ENCODE data around the gene PUM1. TPM values are rescaled to one million over a fixed set of nuclear protein-coding genes. Genes with fewer than 3 reads are reported as not detected.
A peak's percentile ranks its signal among the peaks of the same experiment; 100 is the strongest.

PUM1 gene, protein sequence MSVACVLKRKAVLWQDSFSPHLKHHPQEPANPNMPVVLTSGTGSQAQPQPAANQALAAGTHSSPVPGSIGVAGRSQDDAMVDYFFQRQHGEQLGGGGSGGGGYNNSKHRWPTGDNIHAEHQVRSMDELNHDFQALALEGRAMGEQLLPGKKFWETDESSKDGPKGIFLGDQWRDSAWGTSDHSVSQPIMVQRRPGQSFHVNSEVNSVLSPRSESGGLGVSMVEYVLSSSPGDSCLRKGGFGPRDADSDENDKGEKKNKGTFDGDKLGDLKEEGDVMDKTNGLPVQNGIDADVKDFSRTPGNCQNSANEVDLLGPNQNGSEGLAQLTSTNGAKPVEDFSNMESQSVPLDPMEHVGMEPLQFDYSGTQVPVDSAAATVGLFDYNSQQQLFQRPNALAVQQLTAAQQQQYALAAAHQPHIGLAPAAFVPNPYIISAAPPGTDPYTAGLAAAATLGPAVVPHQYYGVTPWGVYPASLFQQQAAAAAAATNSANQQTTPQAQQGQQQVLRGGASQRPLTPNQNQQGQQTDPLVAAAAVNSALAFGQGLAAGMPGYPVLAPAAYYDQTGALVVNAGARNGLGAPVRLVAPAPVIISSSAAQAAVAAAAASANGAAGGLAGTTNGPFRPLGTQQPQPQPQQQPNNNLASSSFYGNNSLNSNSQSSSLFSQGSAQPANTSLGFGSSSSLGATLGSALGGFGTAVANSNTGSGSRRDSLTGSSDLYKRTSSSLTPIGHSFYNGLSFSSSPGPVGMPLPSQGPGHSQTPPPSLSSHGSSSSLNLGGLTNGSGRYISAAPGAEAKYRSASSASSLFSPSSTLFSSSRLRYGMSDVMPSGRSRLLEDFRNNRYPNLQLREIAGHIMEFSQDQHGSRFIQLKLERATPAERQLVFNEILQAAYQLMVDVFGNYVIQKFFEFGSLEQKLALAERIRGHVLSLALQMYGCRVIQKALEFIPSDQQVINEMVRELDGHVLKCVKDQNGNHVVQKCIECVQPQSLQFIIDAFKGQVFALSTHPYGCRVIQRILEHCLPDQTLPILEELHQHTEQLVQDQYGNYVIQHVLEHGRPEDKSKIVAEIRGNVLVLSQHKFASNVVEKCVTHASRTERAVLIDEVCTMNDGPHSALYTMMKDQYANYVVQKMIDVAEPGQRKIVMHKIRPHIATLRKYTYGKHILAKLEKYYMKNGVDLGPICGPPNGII
- total RNA-seq (2021; fragmentation: NEBNext Ultra II Directional; extraction: Animal tissue kit (Norgen Biotek cat#: 25700)), result 10 to 100 TPM; 83.6 to 95.4 (median 90.8) TPM
- long read RNA-seq, full-length matches to known transcripts, result 5 of 40 reads
- long read RNA-seq, partial matches to known transcripts, result 17 of 40 reads
- long read RNA-seq, other reads (novel, unspliced or antisense), result 18 of 40 reads

DNA sequence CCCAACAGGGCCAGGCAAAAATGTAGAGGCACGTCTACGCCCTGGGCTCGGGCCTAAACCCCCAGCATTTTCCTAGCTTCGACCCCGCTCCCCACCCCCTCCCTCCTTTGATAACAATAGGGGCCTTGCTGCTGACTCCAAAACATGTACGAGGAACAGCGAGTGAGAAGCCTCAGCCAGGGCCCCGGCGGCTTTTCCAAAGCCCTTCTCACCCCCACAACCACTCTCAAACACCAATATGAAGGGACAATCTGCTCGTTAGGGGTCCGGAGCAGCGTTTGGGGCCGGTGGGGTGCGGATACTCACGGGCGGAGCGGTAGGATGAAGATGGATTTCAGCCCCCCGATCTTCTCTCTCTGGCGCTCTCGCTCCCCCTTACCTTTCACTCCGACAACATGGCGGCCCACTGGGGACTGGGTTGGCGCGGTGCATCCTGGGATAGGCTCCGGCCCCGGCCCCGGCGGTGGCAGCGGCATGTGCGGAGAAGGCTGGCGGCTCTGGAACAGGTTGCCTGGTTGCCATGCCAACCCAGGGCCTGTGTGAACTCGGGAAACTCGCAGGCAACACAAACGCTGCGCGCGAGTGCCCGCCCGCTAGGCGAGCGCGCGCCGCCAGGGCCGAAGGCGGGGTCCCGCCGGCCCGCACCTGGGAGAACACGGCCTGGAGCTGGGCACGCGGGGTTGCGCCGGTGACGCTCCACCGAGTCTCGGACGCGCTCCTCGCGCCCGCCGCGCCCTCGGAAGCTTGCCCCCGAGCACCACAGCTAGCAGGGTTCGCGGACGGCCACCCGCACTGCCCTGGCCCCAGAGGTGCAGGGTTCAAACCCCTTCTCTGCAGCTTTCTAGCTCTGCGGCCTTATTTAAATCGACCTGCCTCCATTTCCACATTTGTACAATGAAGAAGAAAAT is at the start of gene PUM1:
Gene PUM1, minus strand, starts transcription at position 408 of the 908 bp plus-strand sequence. CDS start 6,151 bp downstream, outside the sequence.
- Mint-ChIP-seq H3K27me3 (ENCODE audit: insufficient read depth) (no peaks in the 10 kb centered on the region), H3K4me1 (ENCODE audit: low read depth) (peaks cover 16% of the 10 kb centered on the region), H3K4me3 (peak within 1 kb of the TSS; percentile 99), H3K27ac (peak within 1 kb of the TSS; percentile 100), H3K9me3 (no peaks in the 10 kb centered on the region), H3K36me3 (ENCODE audit: low read depth) (peaks cover 18% of the 10 kb centered on the region)
- peak; percentile 98 for DNase-seq
- TF ChIP-seq, protein P1, sequence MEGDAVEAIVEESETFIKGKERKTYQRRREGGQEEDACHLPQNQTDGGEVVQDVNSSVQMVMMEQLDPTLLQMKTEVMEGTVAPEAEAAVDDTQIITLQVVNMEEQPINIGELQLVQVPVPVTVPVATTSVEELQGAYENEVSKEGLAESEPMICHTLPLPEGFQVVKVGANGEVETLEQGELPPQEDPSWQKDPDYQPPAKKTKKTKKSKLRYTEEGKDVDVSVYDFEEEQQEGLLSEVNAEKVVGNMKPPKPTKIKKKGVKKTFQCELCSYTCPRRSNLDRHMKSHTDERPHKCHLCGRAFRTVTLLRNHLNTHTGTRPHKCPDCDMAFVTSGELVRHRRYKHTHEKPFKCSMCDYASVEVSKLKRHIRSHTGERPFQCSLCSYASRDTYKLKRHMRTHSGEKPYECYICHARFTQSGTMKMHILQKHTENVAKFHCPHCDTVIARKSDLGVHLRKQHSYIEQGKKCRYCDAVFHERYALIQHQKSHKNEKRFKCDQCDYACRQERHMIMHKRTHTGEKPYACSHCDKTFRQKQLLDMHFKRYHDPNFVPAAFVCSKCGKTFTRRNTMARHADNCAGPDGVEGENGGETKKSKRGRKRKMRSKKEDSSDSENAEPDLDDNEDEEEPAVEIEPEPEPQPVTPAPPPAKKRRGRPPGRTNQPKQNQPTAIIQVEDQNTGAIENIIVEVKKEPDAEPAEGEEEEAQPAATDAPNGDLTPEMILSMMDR (IDR thresholded peaks at IDR 0.05), result no peak

DNA sequence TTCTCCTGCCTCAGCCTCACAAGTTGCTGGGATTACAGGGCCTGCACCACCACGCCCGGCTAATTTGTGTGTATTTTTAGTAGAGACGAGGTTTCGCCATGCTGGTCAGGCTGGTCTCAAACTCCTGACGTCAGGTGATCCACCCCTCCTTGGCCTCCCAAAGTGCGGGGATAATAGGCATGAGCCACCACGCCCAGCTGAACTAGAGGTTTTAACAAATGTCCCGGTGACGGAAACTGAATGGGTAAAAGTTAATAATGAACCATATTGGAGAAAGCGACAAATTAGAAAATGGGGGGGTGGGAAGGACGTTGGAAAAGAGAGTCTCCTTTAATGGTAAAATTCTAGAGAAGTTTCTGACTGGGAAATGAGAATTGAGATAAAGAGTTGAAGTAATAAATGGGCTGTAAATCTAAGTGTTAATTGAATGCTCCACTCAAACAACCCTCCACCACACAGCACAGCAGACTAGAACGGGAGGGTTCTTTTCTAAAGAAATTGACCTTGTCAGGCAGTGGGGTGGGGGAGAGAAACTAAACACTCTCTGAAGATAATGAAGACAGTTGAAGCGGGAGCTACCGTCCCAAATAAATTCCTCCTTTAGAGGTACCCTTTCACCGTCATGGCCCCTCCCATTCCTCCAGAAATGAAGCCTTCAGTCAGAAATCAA is 46.9 kb upstream of the PUM1 start:
- no peak overlapping the region for H3K27ac Mint-ChIP-seq
- TF ChIP-seq, protein P1 (IDR thresholded peaks at IDR 0.05), result no peak
- H3K9me3 Mint-ChIP-seq, result no peaks in the 10 kb centered on the region
- H3K4me3 Mint-ChIP-seq, result no peak overlapping the region
- H3K4me1 Mint-ChIP-seq (ENCODE audit: low read depth), result no peaks in the 10 kb centered on the region
- no peak for DNase-seq
- H3K36me3 Mint-ChIP-seq (ENCODE audit: low read depth), result no peaks in the 10 kb centered on the region
- H3K27me3 Mint-ChIP-seq (ENCODE audit: insufficient read depth), result peaks cover 9% of the 10 kb centered on the region

DNA sequence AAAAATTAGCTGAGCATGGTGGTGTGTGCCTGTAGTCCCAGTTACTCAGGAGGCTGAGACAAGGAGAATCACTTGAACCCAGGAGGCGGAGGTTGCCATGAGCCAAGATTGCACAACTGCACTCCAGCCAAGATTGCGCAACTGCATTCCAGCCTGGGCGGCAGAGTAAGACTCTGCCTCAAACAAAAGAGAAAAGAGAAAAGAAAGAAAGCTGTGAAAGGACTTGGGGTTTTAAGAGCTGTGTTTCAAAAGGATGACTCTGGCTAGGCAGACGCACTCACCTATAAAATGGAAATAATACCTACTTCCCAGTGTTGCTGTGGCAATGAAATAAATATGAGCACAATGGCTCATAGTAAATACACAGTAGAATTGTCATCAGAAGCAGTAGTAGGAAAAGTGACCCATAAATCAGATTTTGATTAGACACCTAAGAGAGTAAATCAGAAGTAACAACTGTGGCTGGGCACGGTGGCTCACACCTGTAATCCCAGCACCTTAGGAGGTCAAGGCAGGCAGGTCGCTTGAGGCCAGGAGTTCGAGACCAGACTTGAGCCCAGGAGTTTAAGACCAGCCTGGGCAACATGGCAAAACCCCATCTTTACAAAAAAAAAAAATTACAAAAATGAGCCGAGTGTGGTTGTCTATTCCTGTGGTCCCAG is 45.9 kb upstream of the PUM1 start:
- H3K4me1 Mint-ChIP-seq (ENCODE audit: low read depth), result no peaks in the 10 kb centered on the region
- TF ChIP-seq, protein P1 (IDR thresholded peaks at IDR 0.05), result no peak
- no peak overlapping the region for H3K4me3 Mint-ChIP-seq
- no peaks in the 10 kb centered on the region for H3K9me3 Mint-ChIP-seq
- DNase-seq, result no peak
- H3K27ac Mint-ChIP-seq, result no peak overlapping the region
- no peaks in the 10 kb centered on the region for H3K36me3 Mint-ChIP-seq (ENCODE audit: low read depth)
- H3K27me3 Mint-ChIP-seq (ENCODE audit: insufficient read depth), result peaks cover 7% of the 10 kb centered on the region

DNA sequence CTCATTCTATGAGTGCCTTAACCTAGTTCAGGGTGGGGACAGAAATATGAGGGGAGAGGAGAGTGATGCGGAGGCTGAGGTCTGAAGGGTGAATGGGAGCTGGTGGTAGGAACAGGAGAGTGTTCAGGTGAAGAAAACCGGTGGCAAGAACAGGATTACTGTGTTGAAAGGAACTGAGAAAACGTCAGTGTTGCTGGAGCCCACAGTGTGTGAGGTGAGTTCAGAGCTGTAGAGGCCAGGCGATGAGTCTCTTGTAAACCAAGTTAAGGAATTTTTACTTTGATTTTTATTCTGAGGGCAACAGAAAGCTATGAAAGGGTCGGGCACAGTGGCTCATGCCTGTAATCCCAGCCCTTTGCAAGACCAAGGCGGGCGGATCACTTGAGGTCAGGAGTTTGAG is 45.3 kb upstream of the PUM1 start:
- H3K4me1 Mint-ChIP-seq (ENCODE audit: low read depth), result no peaks in the 10 kb centered on the region
- H3K4me3 Mint-ChIP-seq, result no peak overlapping the region
- H3K36me3 Mint-ChIP-seq (ENCODE audit: low read depth), result no peaks in the 10 kb centered on the region
- no peak for DNase-seq
- H3K27ac Mint-ChIP-seq, result no peak overlapping the region
- TF ChIP-seq, protein P1 (IDR thresholded peaks at IDR 0.05), result no peak
- H3K27me3 Mint-ChIP-seq (ENCODE audit: insufficient read depth), result peaks cover 4% of the 10 kb centered on the region
- H3K9me3 Mint-ChIP-seq, result no peaks in the 10 kb centered on the region

Measured in HFFc6 (cell line).